T-helper 2 cell (primary cell): ENCODE data around the gene MAPK13.
"Not testable (repeated sequence)": the region's sequence is repeated elsewhere in the genome, so short reads cannot be mapped to it uniquely, and the experiment has no call there.

ENCODE experiments used
- DNase-seq, 5 experiments: peaks; one replicate each; pipeline versions ENCODE4 v3.0.0 to v3.0.0-alpha.2; 2012 to 2022

The MAPK13 gene

GRCh38 chr6:36115412-36115811 is 14.9 kb upstream of the MAPK13 start:
- DNase-seq: no peak

GRCh38 chr6:36116066-36116864 is 14.0 kb upstream of the MAPK13 start:
- DNase-seq: no peak

GRCh38 chr6:36116943-36117342 is 13.4 kb upstream of the MAPK13 start:
- DNase-seq: no peak

DNA sequence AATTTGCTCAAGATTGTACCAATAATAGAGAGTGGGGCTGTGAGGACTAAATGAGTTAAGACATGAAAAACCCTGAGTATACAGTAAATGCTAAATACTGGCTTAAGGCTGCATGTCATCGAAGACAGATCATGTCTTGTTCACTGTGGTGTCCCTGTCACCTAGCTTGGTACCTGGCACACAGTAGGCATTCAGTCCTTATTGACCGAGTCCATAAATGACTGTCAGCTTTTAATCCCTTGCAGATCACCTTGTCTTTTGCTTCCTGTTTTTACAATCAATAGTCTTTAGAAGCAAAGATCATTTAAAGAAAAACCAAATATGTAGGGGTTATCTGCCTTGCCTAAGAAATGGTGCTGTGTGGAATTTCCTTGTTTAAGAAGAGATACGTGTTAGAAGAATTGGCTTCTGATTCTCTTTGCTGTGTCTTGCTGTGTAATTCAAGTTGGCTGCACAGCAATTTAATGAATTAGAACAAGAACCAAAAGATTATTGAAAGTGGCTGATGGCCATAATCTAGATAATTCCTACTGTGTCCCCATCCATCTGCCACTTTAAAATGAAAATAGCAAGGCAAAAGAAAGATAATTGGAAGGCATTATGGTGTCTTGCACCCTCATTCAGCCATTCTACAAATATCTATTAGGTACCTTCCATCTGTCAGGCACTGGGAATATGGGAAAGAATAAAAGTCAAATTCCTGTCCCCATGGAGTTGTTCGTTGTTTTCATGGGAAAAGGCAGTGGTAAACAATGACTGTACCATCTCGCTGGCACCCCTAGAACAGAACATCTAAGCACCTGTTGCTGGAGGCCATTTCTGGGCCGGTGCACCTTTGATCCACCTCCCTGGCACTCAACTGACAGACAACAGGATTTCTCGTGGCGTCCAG is 12.4 kb upstream of the MAPK13 start:
- DNase-seq: no peak

- peak in 3 of 5 experiments; percentile 57 to 80 (median 71) for DNase-seq
Observed at GRCh38 chr6:36118550-36119107, 11.7 kb upstream of the MAPK13 start.

GRCh38 chr6:36119209-36119608 is 11.1 kb upstream of the MAPK13 start:
- no peak for DNase-seq

DNA sequence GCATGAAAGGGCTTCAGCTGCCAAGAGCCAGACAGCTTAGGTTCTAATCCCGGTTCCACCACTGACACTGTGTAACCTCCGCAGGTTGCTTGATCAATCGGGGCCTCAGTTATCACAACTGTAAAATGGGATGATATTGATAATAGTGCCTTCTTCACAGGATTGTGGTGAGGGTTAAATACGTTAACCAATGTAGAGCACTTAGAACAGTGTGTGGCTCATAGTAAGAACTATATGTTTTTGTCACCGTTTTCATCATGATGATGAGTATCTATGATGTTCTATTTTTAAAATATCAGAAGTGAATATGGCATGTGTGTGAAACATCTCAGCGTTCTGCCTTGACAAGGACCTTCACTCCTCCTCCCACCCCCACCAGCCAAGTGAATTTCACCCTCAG is 10.3 kb upstream of the MAPK13 start:
- DNase-seq: peak in 1 of 5 experiments; percentile 43

DNA sequence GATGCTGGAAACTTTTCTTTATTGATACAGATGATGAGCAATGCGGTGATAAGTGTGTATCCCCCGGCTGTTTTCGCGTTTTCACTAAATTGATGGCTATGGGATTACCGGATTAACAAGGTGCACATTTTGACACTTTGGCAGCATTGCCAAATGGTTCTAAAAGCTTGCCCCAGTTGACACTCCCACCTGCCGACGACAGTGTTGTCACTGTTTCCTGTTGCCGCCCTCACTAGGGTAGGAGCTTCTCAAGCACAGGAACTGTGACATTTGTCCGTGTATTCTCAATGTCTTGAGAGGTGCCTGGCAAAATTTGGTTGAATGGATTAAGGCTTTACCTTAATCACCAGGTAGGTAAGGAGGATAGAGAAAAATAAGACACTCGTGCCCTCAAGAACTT is 9.8 kb upstream of the MAPK13 start:
- DNase-seq: peak in 4 of 5 experiments; percentile 50 to 89 (median 70)

GRCh38 chr6:36120979-36121786 is 9.1 kb upstream of the MAPK13 start:
- peak in 3 of 5 experiments; percentile 43 to 72 (median 48) for DNase-seq

DNA sequence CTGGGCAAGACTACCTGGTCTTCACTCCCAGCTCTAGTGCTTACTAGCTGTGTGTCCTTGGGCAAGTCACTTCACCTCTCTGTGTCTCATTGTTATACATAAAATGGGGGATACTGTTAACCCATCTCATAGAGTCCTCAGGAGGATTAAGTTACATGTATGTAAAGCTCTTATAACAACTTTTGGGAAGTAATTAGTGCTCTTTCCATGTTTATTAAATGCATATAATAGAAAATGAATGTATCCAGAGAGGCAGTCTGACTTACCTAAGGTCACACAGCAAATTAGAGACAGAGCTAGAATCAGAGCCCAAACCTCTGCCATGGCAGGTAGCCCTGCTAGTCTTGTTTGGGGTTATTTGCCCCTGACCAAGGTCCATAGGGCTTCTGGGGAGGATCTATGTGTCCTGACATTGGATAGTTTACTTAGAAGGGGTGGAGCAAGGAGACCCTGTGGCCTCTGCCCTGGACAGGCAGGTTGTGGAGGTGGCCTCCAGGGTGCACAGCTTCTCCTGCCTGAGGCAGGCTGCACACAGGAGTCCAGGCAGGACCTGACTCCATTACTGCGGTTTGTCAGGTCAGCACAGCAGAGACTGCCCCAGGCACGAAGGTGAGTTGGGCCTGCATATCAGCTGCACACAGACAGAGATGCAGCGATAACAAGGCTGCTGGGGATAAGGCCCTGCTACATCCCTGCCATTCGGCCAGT is 8.4 kb upstream of the MAPK13 start:
- no peak for DNase-seq

DNA sequence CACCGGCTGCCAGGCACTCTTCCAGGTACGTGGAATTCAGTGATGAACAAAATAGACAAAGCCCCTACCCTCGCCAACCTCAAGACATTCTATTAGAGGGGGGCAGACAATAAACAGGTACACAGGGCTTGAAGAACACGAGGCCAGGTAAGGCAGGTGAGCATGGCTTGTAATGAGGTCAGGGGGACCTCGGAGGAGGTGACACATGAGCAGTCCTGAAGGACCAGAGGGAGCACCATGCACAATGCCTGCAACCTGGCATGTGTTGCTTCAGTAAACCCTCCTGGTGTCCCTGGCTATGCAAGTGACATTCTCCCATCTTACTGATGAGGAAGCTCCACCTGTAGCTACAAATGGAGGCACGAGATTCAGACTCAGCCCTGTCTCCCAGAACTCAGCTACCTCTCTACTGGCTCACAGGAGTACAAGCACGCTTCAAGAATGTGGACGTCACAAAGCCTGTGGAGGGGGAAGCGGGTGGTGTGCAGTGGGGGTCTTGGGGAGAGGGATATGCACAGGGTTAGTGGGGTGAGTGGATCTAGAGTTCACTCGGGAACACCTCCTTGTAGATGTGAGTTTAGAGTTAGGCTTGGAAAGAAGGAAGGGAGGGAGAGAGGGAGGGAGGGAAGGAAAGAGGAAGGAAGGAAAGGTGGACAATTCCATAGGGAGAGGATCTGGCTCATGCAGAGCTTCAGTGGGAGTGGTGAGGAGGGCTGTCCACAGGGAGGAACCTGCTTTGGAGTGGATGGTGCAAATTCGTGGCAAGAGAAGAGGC is 7.6 kb upstream of the MAPK13 start:
- DNase-seq: no peak

GRCh38 chr6:36123270-36124139 is 6.8 kb upstream of the MAPK13 start:
- DNase-seq: peak; percentile 63 to 93 (median 79)

GRCh38 chr6:36124346-36124745 is 6.0 kb upstream of the MAPK13 start:
- DNase-seq: not testable (repeated sequence)

DNA sequence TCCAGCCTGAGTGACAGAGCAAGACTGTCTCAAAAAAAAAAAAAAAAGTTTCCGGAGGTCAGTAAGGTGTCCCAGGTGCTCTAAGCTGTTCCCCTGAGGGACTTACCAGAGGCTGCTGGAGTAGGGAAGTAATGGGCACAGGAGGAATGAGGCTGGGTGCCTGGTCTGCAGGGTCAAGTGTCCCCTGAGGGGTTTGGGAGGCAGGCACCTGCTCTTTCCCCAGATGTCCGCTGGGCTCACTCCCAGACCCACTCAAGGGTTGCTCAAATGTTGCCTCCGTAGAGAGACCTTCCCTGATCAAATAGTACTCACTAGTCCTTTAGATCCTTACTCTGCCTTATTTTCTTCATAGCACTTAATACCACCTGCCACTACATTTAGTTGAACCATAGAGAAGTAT is 5.4 kb upstream of the MAPK13 start:
- no peak for DNase-seq

- DNase-seq: no peak
Observed at GRCh38 chr6:36125575-36125974, 4.7 kb upstream of the MAPK13 start.

GRCh38 chr6:36126121-36126520 is 4.2 kb upstream of the MAPK13 start:
- DNase-seq: no peak

GRCh38 chr6:36126553-36127458 is 3.5 kb upstream of the MAPK13 start:
- DNase-seq: peak in 1 of 5 experiments; percentile 19

DNA sequence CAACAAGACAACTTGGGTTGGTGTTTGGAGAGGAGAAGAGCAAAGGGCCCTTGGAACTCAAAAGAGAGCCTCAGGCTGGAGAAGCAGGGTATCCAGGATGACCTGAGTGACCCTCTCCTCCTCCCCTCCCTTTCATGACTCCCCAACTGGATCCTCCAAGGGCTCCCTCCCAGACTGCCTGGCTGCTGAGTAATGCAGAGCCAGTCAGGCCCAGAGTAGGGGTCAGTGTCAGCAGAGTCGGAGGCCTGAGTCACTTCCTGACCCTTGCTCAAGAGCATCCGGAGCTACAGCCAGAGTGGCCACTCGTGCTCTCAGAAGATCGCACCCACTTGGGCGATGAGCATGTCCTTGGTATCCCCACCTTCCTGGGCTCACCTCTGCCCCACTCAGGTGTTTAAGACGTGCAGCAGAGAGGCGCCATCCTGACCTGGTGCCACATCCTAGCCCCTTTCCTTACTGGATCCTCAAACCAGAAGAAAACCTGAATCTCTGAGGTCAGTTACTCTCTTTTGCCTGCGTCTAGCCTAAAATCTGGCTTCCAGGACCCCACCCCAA is 2.8 kb upstream of the MAPK13 start:
- no peak for DNase-seq

DNA sequence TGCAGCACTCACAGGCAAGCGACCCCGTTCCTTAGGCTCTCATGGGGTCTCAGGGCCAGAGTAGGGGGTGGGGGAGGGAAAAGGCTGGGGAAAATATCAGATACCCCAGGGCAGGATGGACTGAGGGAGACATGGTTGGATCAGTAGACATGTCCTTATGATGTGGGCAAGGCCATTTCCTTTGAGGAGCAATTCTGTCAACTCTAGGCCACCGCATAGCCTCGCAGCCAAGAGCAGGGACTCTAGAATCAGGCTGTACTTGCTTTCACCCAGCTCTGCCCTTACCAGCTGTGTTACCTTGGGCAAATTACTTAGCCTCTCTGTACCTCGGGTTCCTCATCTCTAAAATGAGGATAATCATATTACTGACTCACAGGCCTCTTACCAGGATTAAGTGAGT is 2.2 kb upstream of the MAPK13 start:
- DNase-seq: no peak
